Activated naive CD4-positive, alpha-beta T cell treated with anti-CD3 and anti-CD28 coated beads, Interleukin-2, amount 50 U/mL, for 16 hours (primary cell): ENCODE data around the gene WDTC1.
A peak's percentile ranks its signal among the peaks of the same experiment; 100 is the strongest.
"Not testable (repeated sequence)": the region's sequence is repeated elsewhere in the genome, so short reads cannot be mapped to it uniquely, and the experiment has no call there.

Experiments
- DNase-seq: peaks from one replicate; pipeline ENCODE4 v3.0.0-alpha.2; 2020

Gene WDTC1, protein sequence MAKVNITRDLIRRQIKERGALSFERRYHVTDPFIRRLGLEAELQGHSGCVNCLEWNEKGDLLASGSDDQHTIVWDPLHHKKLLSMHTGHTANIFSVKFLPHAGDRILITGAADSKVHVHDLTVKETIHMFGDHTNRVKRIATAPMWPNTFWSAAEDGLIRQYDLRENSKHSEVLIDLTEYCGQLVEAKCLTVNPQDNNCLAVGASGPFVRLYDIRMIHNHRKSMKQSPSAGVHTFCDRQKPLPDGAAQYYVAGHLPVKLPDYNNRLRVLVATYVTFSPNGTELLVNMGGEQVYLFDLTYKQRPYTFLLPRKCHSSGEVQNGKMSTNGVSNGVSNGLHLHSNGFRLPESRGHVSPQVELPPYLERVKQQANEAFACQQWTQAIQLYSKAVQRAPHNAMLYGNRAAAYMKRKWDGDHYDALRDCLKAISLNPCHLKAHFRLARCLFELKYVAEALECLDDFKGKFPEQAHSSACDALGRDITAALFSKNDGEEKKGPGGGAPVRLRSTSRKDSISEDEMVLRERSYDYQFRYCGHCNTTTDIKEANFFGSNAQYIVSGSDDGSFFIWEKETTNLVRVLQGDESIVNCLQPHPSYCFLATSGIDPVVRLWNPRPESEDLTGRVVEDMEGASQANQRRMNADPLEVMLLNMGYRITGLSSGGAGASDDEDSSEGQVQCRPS

DNA sequence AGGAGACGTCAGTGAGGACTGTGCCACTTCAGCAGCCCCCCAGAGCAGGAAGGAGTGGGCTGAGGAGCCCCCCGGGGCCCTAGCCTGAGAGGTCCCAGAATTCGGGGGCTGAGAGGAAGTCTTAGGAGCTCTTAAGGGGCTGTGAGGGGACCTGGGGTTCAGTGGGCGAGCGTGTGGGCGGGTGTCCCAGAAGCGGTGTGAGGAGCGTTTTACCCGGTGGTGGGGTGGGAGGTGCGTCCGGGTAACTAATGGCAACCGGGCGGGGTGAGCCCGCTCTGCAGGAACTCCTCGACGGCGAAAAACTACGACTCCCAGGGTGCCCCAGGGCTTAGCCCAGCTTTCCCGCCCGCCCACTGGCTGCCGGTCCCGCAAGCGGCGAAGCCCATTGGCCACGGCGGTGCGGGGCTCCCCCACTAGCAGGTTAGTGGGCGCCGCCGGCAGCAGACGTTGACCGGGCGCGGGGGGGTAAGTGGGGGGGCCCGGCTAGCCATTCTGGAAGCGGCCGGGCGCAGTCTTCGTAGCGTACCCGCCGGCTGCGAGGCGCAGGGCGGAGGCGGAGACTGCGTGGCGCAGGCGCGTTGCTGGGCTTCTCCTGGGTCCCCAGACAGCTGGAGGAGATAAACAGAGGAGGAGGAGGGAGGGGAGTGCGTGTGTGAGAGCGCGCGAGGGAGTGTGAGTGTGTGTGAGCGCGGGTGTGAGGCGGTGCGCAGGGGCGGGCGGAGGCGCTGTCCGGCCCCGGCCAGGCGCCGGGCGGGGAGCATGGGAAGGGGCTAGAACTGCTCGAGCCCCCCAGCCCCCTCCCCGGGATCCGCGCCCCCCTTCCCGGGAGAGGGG is at the start of gene WDTC1:
TSS of gene WDTC1 (plus strand) at position 584 of the 834 bp plus-strand sequence. CDS start 26,423 bp downstream, outside the sequence.
- DNase-seq: peak; percentile 98

DNA sequence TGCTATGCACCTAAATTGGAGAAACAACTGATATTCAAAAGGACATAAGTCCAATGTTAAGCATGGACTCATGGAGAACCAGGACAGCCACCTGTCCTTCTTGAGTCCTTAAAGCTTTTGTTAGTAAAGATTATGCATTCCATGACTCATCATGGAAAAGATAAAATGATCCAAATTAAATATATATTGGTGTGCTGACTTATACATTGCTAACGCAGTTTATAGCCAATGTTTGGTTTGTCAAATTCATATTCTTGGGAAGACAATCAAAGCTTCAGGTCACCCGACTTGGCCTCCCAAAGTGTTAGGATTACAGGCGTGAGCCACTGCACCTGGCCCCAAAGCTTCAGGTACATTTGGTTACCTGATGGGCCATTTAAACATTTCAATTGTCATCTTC is 49.8 kb upstream of the WDTC1 start:
- not testable (repeated sequence) for DNase-seq

DNA sequence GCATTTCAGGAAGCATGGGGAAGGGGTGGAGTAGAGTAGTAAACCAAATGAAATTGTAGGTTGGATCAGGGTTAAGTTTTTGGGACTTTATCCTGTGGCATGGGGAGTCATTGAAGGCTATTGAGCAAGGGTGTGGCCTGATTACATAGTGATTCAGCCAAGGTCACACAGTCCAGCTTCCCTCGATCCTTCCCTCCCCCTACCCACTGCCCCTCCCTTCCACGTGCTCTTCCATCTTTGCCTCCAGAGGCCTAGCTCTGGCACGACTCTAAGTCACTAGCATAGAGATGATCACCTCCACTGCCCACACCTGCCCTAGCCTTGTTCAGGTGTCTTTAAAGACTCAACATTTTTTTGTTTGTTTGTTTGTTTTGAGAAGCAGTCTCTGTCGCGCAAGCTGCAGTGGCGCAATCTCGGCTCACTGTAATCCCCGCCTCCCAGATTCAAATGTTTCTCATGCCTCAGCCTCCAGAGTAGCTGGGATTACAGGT is 42.3 kb upstream of the WDTC1 start:
- DNase-seq: no peak

DNA sequence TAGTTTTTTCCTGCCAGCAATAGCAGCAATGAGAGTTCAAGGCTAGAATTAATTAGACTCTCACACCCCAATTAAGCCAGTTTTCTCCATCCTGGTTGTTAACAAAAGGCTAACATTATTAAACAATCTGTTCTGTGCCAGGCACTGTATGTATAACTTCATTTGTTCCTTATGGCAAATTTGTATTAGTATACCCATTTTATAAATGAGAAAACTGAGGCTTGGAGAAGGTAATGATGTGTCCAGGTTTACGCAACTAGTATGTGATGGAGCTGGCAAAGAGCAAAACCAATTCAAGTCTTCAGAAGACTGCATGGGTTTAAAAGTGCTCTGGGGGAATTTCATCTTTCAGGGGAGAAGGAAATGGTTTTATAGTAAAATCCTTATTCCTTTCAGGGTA is 41.2 kb upstream of the WDTC1 start:
- DNase-seq: no peak

DNA sequence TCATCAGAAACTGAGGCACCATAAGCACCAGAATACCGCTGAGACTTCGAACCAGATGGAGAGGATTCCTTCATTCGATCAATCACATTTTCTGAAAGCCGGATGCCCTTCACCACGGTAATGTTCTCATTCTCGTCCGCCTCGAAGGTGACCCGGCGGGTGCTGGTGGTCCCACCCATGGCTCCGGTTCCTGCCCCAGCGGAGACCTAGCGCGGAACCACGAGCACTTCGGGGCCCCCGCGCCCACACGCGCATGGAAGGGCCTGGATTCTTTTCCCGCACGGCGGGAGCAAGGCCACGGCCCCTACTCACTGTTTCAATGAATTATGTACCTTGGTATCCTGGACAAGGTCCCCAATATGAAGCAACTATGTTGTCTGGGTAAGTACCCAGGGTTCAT is 33.1 kb upstream of the WDTC1 start:
- no peak for DNase-seq

DNA sequence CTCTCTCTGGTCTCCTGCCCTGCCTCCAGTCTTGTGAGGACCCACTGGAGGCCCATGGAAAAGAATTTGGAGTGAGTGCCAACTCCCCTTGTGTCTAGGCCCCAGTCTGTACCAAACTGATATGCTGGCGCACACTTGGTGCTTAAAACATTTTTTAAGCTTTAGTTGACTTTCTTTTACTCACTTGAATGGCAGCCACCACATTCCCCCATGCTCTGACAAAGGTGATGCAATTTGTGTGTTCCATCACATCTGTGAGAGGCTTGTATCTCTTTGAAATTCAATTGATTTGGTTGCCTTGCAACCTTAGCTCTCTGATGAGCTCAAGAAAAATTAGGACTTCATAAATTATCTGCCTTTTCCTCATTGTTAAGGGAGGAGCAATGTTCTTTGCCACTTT is 30.5 kb upstream of the WDTC1 start:
- DNase-seq: no peak

DNA sequence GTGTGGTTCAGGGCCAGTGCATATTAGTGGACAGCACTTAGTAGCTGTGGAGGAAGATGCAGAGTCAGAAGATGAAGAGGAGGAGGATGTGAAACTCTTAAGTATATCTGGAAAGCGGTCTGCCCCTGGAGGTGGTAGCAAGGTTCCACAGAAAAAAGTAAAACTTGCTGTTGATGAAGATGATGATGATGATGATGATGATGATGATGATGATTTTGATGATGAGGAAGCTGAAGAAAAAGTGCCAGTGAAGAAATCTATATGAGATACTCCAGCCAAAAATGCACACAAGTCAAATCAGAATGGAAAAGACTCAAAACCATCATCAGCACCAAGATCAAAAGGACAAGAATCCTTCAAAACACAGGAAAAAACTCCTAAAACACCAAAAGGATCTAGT is 27.2 kb upstream of the WDTC1 start:
- not testable (repeated sequence) for DNase-seq

DNA sequence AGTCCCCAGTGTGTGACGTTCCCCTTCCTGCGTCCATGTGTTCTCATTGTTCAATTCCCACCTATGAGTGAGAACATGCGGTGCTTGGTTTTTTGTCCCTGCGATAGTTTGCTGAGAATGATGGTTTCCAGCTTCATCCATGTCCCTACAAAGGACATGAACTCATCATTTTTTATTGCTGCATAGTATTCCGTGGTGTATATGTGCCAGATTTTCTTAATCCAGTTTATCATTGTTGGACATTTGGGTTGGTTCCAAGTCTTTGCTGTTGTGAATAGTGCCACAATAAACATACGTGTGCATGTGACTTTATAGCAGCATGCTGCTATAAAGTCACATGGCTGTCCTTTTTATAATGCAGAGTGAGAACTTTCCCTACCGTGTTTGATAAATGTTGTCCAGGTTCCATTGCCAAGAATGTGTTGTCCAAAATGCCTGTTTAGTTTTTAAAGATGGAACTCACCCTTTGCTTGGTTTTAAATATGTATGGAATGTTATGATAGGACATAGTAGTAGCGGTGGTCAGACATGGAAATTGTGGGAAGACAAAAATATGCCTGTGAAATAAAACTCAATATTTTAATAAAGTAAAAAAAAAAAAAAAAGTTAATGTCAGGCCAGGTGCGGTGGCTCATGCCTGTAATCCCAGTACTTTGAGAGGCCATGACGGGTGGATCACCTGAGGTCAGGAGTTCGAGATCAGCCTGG is 26.1 kb upstream of the WDTC1 start:
- DNase-seq: not testable (repeated sequence)

DNA sequence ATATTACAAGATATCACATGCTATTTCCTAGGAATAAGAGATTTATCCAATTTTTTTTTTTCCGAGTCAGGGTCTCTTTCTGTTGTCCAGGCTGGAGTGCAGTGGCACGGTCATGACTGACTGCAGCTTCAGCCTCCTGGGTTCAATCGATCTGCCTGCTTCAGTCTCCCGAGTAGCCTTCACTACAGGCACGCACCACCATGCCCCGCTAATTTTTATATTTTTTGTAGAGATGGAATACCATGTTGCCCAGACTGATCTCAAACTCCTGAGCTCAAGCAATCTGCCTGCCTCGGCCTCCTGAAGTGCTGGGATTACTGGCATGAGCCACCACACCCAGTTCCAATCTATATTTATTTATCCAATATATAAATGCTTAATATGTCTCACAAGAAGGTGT is 18.0 kb upstream of the WDTC1 start:
- DNase-seq: no peak

DNA sequence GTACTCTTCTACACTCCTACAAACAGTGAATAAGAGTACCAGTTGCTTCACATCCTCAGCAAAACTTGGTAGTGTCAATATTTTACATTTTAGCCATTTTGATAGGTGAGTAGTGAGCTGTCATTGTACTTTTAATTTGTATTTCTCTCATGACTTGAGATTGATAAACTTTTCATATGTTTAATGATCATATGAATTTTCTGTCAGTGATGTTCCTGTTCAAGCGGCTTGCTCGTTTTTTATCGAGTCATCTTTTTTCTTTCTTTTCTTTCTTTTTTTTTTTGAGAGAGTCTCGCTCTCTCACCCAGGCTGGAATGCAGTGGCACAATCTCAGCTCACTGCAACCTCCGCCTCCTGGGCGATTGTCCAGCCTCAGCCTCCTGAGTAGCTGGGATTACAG is 17.0 kb upstream of the WDTC1 start:
- no peak for DNase-seq

DNA sequence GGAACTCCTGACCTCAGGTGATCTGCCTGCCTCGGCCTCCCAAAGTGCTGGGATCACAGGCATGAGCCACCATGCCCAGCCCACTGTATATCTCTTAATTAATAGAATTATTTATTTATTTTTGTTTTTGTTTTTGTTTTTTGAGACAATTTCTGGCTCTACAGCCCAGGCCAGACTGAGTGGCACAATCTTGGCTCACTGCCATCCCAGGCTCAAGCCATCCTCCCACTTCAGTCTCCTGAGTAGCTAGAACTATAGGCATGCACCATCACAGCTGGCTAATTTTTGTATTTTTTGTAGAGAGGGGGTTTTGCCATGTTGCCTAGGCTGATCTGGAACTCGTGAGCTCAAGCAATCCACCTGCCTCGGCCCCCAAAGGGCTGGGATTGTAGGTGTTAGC is 15.7 kb upstream of the WDTC1 start:
- no peak for DNase-seq

DNA sequence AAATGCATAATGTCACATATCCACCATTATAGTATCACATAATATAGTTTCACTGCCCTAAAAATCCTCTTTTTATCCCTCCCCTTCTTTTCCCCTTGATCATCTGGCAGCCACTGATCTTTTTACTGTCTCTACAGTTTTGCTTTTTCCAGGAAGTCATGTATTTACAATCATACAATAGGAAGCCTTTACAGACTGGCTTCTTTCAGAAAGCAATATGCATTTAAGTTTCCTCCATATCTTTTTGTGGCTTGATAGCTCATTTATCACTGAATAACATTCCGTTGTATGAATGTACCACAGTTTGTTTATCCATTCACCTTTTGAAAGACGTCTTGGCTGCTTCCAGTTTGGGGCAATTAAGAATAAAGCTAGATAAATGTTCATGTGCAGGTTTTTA is 14.3 kb upstream of the WDTC1 start:
- DNase-seq: no peak

DNA sequence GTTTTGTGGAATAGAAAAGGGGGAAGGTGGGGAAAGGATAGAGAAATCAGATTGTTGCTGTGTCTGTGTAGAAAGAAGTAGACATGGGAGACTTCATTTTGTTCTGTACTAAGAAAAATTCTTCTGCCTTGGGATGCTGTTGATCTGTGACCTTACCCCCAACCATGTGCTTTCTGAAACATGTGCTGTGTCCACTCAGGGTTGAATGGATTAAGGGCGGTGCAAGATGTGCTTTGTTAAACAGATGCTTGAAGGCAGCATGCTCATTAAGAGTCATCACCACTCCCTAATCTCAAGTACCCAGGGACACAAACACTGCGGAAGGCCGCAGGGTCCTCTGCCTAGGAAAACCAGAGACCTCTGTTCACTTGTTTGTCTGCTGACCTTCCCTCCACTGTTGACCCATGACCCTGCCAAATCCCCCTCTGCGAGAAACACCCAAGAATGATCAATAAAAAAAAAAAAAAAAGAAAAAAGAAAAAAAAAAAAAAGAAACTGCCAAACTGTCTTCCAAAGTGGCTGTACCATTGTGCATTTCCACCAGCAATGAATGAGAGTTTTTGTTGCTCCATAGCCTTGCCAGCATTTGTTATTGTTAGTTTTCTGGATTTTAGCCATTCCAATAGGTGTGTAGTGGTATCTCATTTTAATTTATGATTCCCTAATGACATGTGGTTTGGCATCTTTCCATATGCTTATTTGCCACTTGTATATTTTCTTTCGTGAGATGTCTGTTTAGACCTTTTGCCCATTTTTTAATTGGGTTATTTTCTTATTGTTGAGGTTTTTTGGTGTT is 13.5 kb upstream of the WDTC1 start:
- DNase-seq: not testable (repeated sequence)

DNA sequence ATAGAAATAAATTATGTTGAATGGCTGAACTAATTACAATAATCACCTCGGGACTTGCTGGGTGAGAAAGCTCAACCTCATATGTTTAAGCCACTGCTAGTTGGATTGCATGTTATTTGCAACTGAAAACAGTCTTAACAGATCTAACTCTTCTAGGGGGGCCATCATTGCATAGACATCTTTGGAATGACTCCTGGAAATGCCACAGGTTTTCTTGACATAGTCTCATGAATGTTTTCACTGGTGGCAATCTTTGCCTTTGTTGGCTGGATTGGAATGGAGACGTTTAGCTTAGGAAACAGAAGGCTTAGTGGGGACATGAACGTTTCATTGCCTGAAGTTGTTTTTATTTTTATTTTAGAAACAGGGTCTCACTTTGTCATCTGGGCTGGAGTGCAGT is 8.8 kb upstream of the WDTC1 start:
- no peak for DNase-seq

DNA sequence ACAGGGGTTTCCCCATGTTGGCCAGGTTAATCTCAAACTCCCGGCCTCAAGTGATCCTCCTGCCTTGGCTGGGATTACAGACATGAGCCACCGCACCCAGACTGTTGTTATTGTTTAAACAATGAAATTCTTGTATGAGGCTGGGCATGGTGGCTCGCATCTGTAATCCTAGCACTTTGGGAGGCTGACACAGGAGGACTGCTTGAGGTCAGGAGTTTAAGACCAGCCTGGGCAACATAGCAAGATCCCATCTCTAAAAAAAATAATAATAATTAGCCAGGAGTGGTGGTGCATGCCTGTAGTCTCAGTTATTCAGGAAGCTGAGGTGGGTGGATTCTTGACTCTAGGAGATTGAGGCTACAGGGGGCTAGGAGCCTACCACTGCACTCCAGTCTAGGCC is 6.7 kb upstream of the WDTC1 start:
- DNase-seq: no peak

DNA sequence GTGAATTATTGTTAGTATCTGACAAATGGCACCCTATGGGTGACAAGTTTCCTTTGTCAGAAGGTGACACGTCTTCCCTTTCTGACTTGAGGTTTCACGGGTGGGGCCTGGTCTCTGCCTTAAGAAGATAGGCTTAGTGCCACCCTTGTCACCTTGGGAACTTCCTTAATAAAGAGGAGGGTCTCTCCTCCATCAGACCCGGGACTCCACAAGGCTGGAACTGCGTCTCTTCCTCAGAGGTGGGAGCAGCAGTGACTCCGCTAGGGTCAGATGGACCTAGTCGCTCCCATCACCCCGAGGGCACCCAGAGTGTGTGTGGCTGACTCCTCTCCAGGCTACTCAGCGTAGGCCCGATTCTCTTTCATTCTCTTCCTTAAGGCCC is 774 bp upstream of the WDTC1 start:
- DNase-seq: peak; percentile 15

DNA sequence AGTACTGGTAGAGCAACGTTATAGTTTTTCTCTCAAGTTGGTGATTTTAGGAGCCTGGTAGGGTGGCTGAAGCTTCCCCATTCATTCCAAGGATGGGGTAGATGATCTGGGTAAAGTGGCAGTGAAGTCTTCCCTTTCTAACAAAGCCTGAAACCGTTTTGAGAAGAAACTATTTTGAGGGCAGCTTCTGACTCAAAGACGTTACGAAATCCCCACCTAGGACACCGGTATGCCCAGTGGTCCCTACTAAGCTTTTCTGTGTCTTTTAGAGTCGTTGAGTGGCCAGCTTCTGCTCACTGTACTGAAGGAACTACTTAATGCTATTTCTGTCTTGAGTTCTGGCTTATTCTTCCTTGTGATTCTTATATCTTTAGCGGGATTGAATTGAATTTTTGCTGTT is 1.4 kb downstream of the WDTC1 start:
- no peak for DNase-seq

DNA sequence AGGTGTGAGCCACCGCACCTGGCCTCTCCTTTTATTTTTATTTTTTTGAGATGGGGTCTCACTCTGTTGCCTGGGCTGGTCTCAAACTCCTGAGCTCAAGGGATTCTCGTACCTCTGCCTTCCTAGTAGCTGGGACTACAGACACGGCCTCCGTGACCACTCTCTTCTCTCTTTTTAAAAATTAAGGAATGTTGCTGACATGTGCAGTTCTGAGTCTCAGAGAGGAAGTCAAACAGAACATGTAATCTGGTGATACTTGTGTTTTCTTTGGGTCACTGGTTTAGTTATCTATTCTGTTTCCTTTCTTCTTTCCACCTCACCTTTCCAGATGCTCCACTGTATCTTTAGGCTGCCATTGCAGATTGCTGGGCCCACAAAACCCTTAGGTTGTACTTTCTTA is 2.7 kb downstream of the WDTC1 start:
- DNase-seq: no peak

DNA sequence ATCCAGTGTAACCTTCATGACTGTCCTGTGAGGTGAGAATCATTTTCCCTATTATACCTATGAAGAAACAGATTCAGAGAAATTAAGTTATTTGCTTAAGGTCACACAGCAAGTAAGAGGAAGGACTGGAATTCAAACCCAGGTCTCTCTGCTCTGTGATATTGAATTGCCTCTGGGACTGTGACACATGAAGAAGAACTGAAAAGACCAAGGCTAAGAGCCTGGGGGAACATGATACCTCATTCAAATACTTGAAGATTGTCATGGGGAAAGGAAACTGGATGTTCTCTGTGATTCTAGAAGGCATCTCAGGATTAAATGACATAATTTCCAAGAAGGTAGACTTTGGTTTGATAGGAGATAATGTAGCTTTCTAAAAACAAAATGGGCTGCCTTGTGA is 3.6 kb downstream of the WDTC1 start:
- DNase-seq: no peak

DNA sequence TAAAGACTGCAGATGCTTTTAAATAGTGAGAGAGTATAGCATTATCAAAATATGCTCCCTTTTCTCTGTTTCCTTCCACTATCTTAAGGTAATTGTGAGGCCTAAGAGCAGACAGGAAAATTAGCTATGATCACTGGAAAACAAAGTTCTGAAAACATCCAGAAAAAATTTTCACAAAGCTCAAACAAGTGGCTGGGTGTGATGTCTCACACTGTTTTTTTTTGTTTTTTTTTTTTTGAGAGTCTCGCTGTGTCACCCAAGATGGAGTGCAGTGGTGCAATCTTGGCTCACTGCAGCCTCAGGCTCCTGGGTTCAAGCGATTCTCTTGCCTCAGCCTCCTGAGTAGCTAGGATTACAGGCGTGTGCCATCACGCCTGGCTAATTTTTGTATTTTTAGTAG is 7.2 kb downstream of the WDTC1 start:
- no peak for DNase-seq

DNA sequence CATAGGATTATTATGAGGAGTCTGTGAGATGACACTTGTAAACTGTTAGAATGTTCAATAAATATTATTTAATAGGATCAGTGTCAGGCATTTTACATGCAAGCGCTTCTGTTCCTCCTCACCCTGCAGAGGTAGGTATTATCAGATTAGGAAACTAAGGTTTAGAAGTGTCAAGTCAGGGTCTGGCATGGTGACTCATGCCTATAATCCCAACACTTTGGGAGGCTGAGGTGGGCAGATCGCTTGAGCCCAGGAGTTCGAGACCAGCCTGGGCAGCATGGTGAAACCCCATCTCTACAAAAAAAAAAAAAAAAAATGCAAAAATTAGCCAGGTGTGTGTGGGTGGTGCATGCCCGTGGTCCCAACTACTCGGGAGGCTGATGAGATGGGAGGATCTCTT is 9.2 kb downstream of the WDTC1 start:
- not testable (repeated sequence) for DNase-seq

DNA sequence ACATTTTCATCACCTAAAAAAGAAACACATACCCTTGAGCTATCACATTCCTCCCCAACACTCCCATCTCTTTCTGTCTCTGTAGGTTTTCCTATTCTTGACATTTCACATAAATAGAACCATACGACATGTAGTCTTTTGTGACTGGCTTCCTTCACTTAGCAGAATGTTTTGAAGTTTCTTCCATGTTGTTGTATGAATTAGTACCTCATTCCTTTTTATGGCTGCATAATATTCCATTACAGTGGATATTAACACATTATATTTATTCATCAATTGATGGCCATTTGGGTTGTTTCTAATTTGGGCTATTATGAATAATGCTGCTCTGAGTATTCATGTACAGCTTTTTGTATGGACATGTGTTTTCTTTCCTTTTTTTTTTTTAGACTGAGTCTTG is 11.8 kb downstream of the WDTC1 start:
- no peak for DNase-seq
